Spleen (tissue), 13 donors: Measurements from ENCODE around the gene THNSL1. TPM values are rescaled to one million over a fixed set of nuclear protein-coding genes. Genes with fewer than 3 reads are reported as not detected.
"Not testable (repeated sequence)": the region's sequence is repeated elsewhere in the genome, so short reads cannot be mapped to it uniquely, and the experiment has no call there.

Experiments
- DNase-seq: peaks from one replicate; pipeline ENCODE4 v3.0.0-alpha.2; 2020
- H3K27ac ChIP-seq, 8 donors: fragments of 200-600 bp; sonication (generic) in 7 of 8; 1 replicate in 4 of 8; 2 replicates in 4 of 8; pipeline versions ENCODE4 v1.5.0 to v1.8.0; 2016 to 2021; ENCODE audit warnings: inconsistent platforms in 4 of 8, mild to moderate bottlenecking in 4 of 8, moderate library complexity in 1 of 8
- H3K27me3 ChIP-seq, 7 donors: fragments of 200-600 bp; sonication (generic) in 6 of 7; replicated peaks in 1 of 7; 1 replicate in 4 of 7; 2 replicates in 3 of 7; pipeline versions ENCODE4 v1.5.0 to v1.8.0; 2016 to 2021; ENCODE audit warnings: inconsistent platforms in 3 of 7, mild to moderate bottlenecking in 1 of 7
- H3K36me3 ChIP-seq, 6 donors: fragments of 200-600 bp; sonication (generic) in 5 of 6; 1 replicate in 4 of 6; 2 replicates in 2 of 6; pipeline versions ENCODE4 v1.5.0 to v1.8.0; 2016 to 2021; ENCODE audit warnings: inconsistent platforms in 2 of 6
- H3K4me1 ChIP-seq, 6 donors: fragments of 200-600 bp; sonication (generic) in 5 of 6; 1 replicate in 3 of 6; 2 replicates in 3 of 6; pipeline versions ENCODE4 v1.5.0 to v1.8.0; 2016 to 2021; ENCODE audit warnings: inconsistent platforms in 3 of 6
- H3K4me3 ChIP-seq, 8 donors: fragments of 200-600 bp; sonication (generic) in 7 of 8; 1 replicate in 4 of 8; 2 replicates in 4 of 8; pipeline versions ENCODE4 v1.5.0 to v1.8.0; 2016 to 2021; ENCODE audit warnings: inconsistent platforms in 4 of 8, mild to moderate bottlenecking in 4 of 8, moderate library complexity in 2 of 8
- H3K9me3 ChIP-seq, 8 donors: fragments of 200-600 bp; sonication (generic) in 7 of 8; 1 replicate in 4 of 8; 2 replicates in 4 of 8; pipeline versions ENCODE4 v1.5.0 to v1.8.0; 2016 to 2021; ENCODE audit warnings: inconsistent platforms in 4 of 8
- CTCF ChIP-seq, 11 experiments: fragments of 200-600 bp in 7 of 11; fragments of 450-650 bp in 4 of 11; sonication (generic) in 4 of 11; IDR thresholded peaks in 8 of 11; conservative IDR thresholded peaks in 3 of 11; 1 replicate in 7 of 11; 2 replicates in 4 of 11; pipeline versions ENCODE4 v1.4.0 to v1.8.0; 2016 to 2021; ENCODE audit warnings: antibody characterized with exemption in 11 of 11, inconsistent platforms in 4 of 11, mild to moderate bottlenecking in 1 of 11
- POLR2A ChIP-seq, 3 donors: fragments of 450-650 bp; IDR thresholded peaks; one replicate each; pipeline ENCODE4 v1.5.1; 2017; ENCODE audit warnings: antibody characterized with exemption in 3 of 3, mild to moderate bottlenecking in 1 of 3
- POLR2AphosphoS5 ChIP-seq, 3 donors: sonication (generic); formaldehyde crosslinking; IDR thresholded peaks; one replicate each; pipeline ENCODE4 v1.5.1; 2017; ENCODE audit warnings: antibody characterized with exemption in 3 of 3
- WGBS, 5 donors: extraction: QIAGEN DNeasy Blood & Tissue Kit in 3 of 5; methylation state at CpG; one replicate each; pipeline versions ENCODE4 v1.1.5 to v1.1.7; 2013 to 2018; 5-methylcytosine and 5-hydroxymethylcytosine counted together
- intact Hi-C: fragments of 100-400 bp; cut with DNase I; formaldehyde crosslinking; loops from one replicate; pipeline ENCODE4 v1.15.0; 2023; ENCODE audit warnings: low total_unique reads
- long read RNA-seq, 2 donors: transcript quantifications; one replicate each; lab custom pipeline, GENCODE V29; 2026
- polyA plus RNA-seq, 3 donors: library from polyadenylated mRNA; stranded (reverse); fragments of 200-250 nt; gene quantifications; one replicate each; pipeline ENCODE4 v1.2.1, GENCODE V29; 2013
- total RNA-seq, 7 donors: library from RNA; depleted of rRNA in 3 of 7; stranded (reverse); fragments of >200 nt in 3 of 7; fragmentation: NEBNext Ultra II Directional in 4 of 7; extraction: Animal tissue kit (Norgen Biotek cat#: 25700) in 4 of 7; gene quantifications; one replicate each; pipeline versions ENCODE4 v1.1.0 to v1.2.1, GENCODE V29; 2016 to 2021
- donor health status: healthy with polysubstance abuse.
- donor health status: DM: no; HTN: no; CAD: no; lungs with moderate emphysema.
- donor health status: DM: no; HTN: no; CAD: no.
- donor health status: Bipolar disorder and iron deficiency.
- donor health status: healthy.
- donor health status: DM: no; HTN: no; CAD: no.
- donor health status: DM: yes; HTN: yes; CAD: no.

Gene THNSL1
- total RNA-seq (1 to 10 TPM; 2.2 to 4.3 (median 2.8) TPM), polyA plus RNA-seq (1 to 10 TPM; 1.5 to 3.0 (median 2.6) TPM)
- long read RNA-seq, donor 1, partial matches to known transcripts = 0 of 4 reads
- long read RNA-seq, donor 1, other reads (novel, unspliced or antisense) = 0 of 4 reads
- long read RNA-seq, donor 2, partial matches to known transcripts = 0 of 1 reads
- long read RNA-seq, donor 2, other reads (novel, unspliced or antisense) = 0 of 1 reads

- peak; percentile 91 to 98 (median 96) for TF ChIP-seq POLR2AphosphoS5 (IDR thresholded peaks at IDR 0.05)
- TF ChIP-seq POLR2A (IDR thresholded peaks at IDR 0.05) = peak in 2 of 3 donors; percentile 42 to 89
- no peak for TF ChIP-seq CTCF (IDR thresholded peaks at IDR 0.05 in 8 of 11, conservative IDR thresholded peaks at IDR 0.05 in 3 of 11)
- Histone ChIP-seq H3K27ac (peak within 1 kb of the TSS; percentile 88 to 93 (median 90)), H3K9me3 (no peaks in the 10 kb centered on the region), H3K36me3 (no peaks in the 10 kb centered on the region), H3K4me1 (peaks cover 7 to 26% (median 18%) of the 10 kb centered on the region in 6 donors), H3K27me3 (no peaks in the 10 kb centered on the region), H3K4me3 (peak within 1 kb of the TSS; percentile 71 to 91 (median 80))
- WGBS, 5 donors = 0 to 1% (median 1%) methylated on average over 64 to 69 of the region's 69 CpGs
- peak; percentile 98 for DNase-seq
- intact Hi-C loops = loop anchor here (10.0 kb wide), 1 partner anchor 292 kb away; the partner anchor contains the start of gene ARHGAP21
Measured at GRCh38 chr10:25016376-25017153, at the start of gene THNSL1. THNSL1 (plus strand) TSS chr10:25016612; CDS start chr10:25023224, 6,612 bp downstream.

- WGBS, 5 donors = 88 to 95% (median 91%) methylated on average over 5 of the region's 5 CpGs
Measured at GRCh38 chr10:24966962-24967481, 49.4 kb upstream of the THNSL1 start.

GRCh38 chr10:24968349-24968748, 48.1 kb upstream of the THNSL1 start:
- no peak for TF ChIP-seq POLR2AphosphoS5 (IDR thresholded peaks at IDR 0.05)
- no peak for TF ChIP-seq POLR2A (IDR thresholded peaks at IDR 0.05)
- no peak for TF ChIP-seq CTCF (IDR thresholded peaks at IDR 0.05 in 8 of 11, conservative IDR thresholded peaks at IDR 0.05 in 3 of 11)
- intact Hi-C loops = no loop called here
- Histone ChIP-seq H3K27me3 (no peaks in the 10 kb centered on the region), H3K4me3 (no peak overlapping the region), H3K4me1 (no peaks in the 10 kb centered on the region), H3K36me3 (no peaks in the 10 kb centered on the region), H3K27ac (no peak overlapping the region), H3K9me3 (no peaks in the 10 kb centered on the region)
- 91 to 97% (median 95%) methylated on average over 7 of the region's 7 CpGs for WGBS, 5 donors
- no peak for DNase-seq

More at GRCh38 chr10:24966962-24967481, 49.4 kb upstream of the THNSL1 start:
- no peak overlapping the region for H3K4me3 ChIP-seq
- no peaks in the 10 kb centered on the region for H3K4me1 ChIP-seq
- TF ChIP-seq POLR2AphosphoS5 (IDR thresholded peaks at IDR 0.05) = no peak
- no peaks in the 10 kb centered on the region for H3K9me3 ChIP-seq
- H3K27me3 ChIP-seq = no peaks in the 10 kb centered on the region
- intact Hi-C loops = no loop called here
- no peak for DNase-seq
- H3K36me3 ChIP-seq = no peaks in the 10 kb centered on the region
- no peak overlapping the region for H3K27ac ChIP-seq

- H3K9me3 ChIP-seq, H3K4me3 ChIP-seq, intact Hi-C loops, H3K27me3 ChIP-seq, H3K4me1 ChIP-seq, DNase-seq, H3K36me3 ChIP-seq, H3K27ac ChIP-seq: not testable (repeated sequence)
- 91 to 94% (median 94%) methylated on average over 11 of the region's 11 CpGs for WGBS, 5 donors
Measured at GRCh38 chr10:24968951-24969350, 47.5 kb upstream of the THNSL1 start.

- no peak for DNase-seq
- no peaks in the 10 kb centered on the region for H3K27me3 ChIP-seq
- intact Hi-C loops = no loop called here
- H3K9me3 ChIP-seq = no peaks in the 10 kb centered on the region
- 67 to 87% (median 73%) methylated on average over 2 of the region's 2 CpGs for WGBS, 5 donors
- no peak overlapping the region for H3K4me3 ChIP-seq
- TF ChIP-seq CTCF (IDR thresholded peaks at IDR 0.05 in 8 of 11, conservative IDR thresholded peaks at IDR 0.05 in 3 of 11) (no peak), POLR2AphosphoS5 (IDR thresholded peaks at IDR 0.05) (no peak)
- no peaks in the 10 kb centered on the region for H3K4me1 ChIP-seq
- no peak overlapping the region for H3K27ac ChIP-seq
- no peaks in the 10 kb centered on the region for H3K36me3 ChIP-seq
Measured at GRCh38 chr10:24969841-24970281, 46.6 kb upstream of the THNSL1 start.
